ENCODE data around the gene PLCB3. TPM values are rescaled to one million over a fixed set of nuclear protein-coding genes. Genes with fewer than 3 reads are reported as not detected.

The PLCB3 gene
- total and polyA plus RNA-seq, 2 of the 13 experiments (the other 11 are each of a cell fraction or from before 2014, with no cell fraction given), result 7.5 to 13.8 TPM

GRCh38 chr11:64225608-64226506 lies 25.5 kb upstream of the PLCB3 start, which contains the start of the genes NUDT22 and TRPT1 (continued):
- TF ChIP-seq ZNF317 (CRISPR knock-in tag; IDR thresholded peaks at IDR 0.05) (peak; percentile 66), ZNF136 (CRISPR knock-in tag; IDR thresholded peaks at IDR 0.05; ENCODE audit: low read depth) (0 out of 2 replicates have a peak, but pooled peaks have one; percentile 34), NFYB (CRISPR knock-in tag; IDR thresholded peaks at IDR 0.05) (peak; percentile 84), MYNN (CRISPR knock-in tag; IDR thresholded peaks at IDR 0.05; ENCODE audit: low read depth) (no peak), ZNF792 (CRISPR knock-in tag; IDR thresholded peaks at IDR 0.05) (no peak), CHCHD3 (CRISPR knock-in tag; IDR thresholded peaks at IDR 0.05) (no peak), EHMT2 (IDR thresholded peaks at IDR 0.05; ENCODE audit: borderline replicate concordance, low read depth, low read length) (no peak), DMAP1 (CRISPR knock-in tag; IDR thresholded peaks at IDR 0.05) (peak; percentile 32; the same call in 1 of the 2 replicates), SAFB2 (CRISPR knock-in tag; IDR thresholded peaks at IDR 0.05; ENCODE audit: borderline replicate concordance, low read depth) (no peak; the same call in none of the 2 replicates), BCL6 (CRISPR knock-in tag; IDR thresholded peaks at IDR 0.05) (peak; percentile 45; the same call in 1 of the 2 replicates), ZNF773 (CRISPR knock-in tag; IDR thresholded peaks at IDR 0.05; ENCODE audit: borderline replicate concordance) (peak; percentile 18; the same call in 1 of the 2 replicates), ELF1 (CRISPR knock-in tag; IDR thresholded peaks at IDR 0.05) (peak; percentile 92), TBP (CRISPR knock-in tag; IDR thresholded peaks at IDR 0.05) (no peak), ZNF766 (CRISPR knock-in tag; IDR thresholded peaks at IDR 0.05; ENCODE audit: borderline replicate concordance) (0 out of 2 replicates have a peak, but pooled peaks have one; percentile 67), ZNF138 (CRISPR knock-in tag; IDR thresholded peaks at IDR 0.05; ENCODE audit: low read depth) (no peak), ZNF564 (CRISPR knock-in tag; IDR thresholded peaks at IDR 0.05) (peak; percentile 39; the same call in 1 of the 2 replicates), ZNF709 (CRISPR knock-in tag; IDR thresholded peaks at IDR 0.05) (peak; percentile 79), SNAPC2 (CRISPR knock-in tag; IDR thresholded peaks at IDR 0.05) (peak; percentile 76; the same call in 1 of the 2 replicates), ZNF839 (CRISPR knock-in tag; IDR thresholded peaks at IDR 0.05; ENCODE audit: borderline replicate concordance) (no peak), ZNF354B (CRISPR knock-in tag; IDR thresholded peaks at IDR 0.05) (no peak), ZNF446 (CRISPR knock-in tag; IDR thresholded peaks at IDR 0.05) (no peak), PLRG1 (conservative IDR thresholded peaks at IDR 0.05) (no peak), ZNF264 (CRISPR knock-in tag; IDR thresholded peaks at IDR 0.05) (0 out of 2 replicates have a peak, but pooled peaks have one; percentile 6), ZNF503 (CRISPR knock-in tag; IDR thresholded peaks at IDR 0.05) (0 out of 2 replicates have a peak, but pooled peaks have one; percentile 25), SP5 (CRISPR knock-in tag; IDR thresholded peaks at IDR 0.05; ENCODE audit: borderline replicate concordance, low read depth) (no peak), ZSCAN25 (CRISPR knock-in tag; IDR thresholded peaks at IDR 0.05) (peak; percentile 46; the same call in 1 of the 2 replicates), CENPBD1 (CRISPR knock-in tag; IDR thresholded peaks at IDR 0.05; ENCODE audit: borderline replicate concordance, low read depth) (no peak), NR2C2 (CRISPR knock-in tag; IDR thresholded peaks at IDR 0.05; ENCODE audit: borderline replicate concordance) (peak; percentile 83), ZFP37 (CRISPR knock-in tag; IDR thresholded peaks at IDR 0.05; ENCODE audit: borderline replicate concordance) (0 out of 2 replicates have a peak, but pooled peaks have one; percentile 18), NFIC (IDR thresholded peaks at IDR 0.05; ENCODE audit: low read length) (no peak), HNRNPK (IDR thresholded peaks at IDR 0.05; ENCODE audit: low read depth, low read length, poor library complexity, severe bottlenecking) (no peak)
